GM12875 (cell line): Measurements from ENCODE around the gene SETBP1.

Source experiments
- H3K4me3 ChIP-seq: one replicate; pipeline ENCODE4 v1.5.1; 2011; ENCODE audit warnings: low read depth, low read length, control low read depth
- CTCF ChIP-seq: IDR thresholded peaks from 2 replicates; pipeline ENCODE4 v1.5.1; 2011; ENCODE audit warnings: low read depth, mild to moderate bottlenecking, control low read depth, inconsistent platforms, low read length, moderate library complexity, borderline replicate concordance; ENCODE audit not compliant: insufficient read depth

Gene SETBP1

DNA sequence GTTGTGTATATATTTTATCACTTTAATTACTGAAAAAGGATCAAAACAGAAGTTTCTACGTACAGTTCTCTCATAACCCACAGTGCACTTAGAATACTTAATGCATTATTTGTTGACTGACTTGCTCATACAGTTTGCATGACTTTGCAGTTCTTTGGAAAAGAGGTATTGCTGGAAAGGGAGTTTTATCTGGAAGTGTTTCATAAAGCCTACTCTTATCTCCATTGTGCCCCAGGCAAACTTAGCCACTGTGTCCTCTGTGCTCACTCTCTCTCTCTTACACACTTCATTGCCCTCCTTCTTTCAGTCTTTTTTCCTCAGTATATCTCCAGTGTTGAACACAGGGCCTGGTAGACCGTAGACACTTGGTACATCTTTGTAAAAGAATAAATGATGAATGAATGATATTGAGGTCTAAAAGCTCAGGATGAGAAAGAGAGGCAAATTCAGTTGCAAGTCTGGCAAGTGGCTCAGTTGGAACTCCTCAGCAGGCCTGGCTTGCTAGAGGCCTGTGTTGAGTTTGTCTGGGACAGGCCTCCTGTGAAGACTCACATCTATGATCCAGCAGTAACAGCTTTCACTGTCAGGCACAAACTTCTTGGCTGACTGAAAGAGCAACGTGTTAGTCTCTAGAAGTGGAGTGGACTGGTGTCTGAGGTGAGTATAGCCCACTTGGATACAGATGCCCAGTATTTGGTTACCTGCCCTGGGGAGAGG, 56.1 kb downstream of the SETBP1 start:
- H3K4me3 ChIP-seq: no peak overlapping the region
- no peak for TF ChIP-seq CTCF

GRCh38 chr18:44737623-44738022, 56.9 kb downstream of the SETBP1 start:
- TF ChIP-seq CTCF: no peak
- H3K4me3 ChIP-seq: no peak overlapping the region

DNA sequence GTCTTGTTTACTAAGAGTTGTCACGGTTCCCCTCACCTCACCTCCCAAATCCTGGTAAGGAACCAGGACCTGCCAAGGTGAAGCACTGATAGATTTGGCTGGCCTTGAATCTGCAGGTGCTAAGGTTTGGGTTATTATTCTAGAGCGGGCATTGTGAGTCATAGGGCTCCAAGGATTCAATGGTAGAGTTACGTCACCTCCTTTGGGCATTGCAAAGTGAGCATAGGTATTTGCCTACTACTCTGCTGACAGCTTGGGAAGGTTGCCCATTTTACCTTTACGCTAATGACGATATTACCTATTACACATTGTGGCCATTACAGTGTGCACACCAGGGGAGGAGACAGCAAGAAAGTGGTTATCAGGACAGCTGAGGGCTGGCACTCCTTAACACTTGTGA, 59.3 kb downstream of the SETBP1 start:
- no peak overlapping the region for H3K4me3 ChIP-seq
- TF ChIP-seq CTCF: no peak

- TF ChIP-seq CTCF: no peak
- no peak overlapping the region for H3K4me3 ChIP-seq
Observed at GRCh38 chr18:44741085-44741484, 60.4 kb downstream of the SETBP1 start.

DNA sequence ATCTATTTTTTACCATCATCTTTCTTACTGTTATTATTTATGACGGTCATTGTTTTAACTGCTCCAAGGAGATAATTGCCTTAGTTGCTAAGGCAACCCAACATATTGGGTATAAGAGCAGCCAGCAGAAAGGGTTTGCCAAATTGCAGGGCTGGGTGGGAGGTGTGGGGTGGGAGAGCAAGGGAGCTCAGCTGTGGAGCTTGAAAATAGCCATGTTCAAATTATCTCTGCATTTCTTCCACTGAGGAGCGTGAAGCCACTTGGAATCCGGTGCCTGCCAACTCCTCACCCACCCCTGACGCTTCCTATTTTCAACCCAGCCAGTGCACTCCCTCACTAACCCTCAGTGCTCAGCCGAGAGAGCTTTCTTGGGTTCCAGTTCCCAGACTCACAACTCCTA, 60.8 kb downstream of the SETBP1 start:
- H3K4me3 ChIP-seq: no peak overlapping the region
- no peak for TF ChIP-seq CTCF

DNA sequence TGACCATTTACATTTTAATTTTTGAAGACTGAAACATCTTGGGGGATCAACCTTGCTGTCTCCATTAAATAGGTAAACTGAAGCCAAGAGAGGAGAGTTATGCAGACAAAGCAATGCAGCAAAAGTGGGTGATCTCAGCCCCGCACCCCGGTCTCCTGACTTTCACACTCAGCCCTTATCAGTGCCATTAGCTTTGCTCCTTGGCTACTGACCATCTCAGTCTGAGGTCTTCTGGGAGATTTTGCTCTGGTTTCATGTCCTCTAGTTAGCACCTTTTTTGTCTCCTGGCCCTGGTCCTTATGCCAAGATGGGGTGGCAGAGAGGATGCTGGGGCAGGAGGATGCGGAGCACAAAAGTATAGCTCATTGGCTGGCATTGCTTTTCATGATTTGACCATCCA, 61.4 kb downstream of the SETBP1 start:
- TF ChIP-seq CTCF: no peak
- H3K4me3 ChIP-seq: no peak overlapping the region

DNA sequence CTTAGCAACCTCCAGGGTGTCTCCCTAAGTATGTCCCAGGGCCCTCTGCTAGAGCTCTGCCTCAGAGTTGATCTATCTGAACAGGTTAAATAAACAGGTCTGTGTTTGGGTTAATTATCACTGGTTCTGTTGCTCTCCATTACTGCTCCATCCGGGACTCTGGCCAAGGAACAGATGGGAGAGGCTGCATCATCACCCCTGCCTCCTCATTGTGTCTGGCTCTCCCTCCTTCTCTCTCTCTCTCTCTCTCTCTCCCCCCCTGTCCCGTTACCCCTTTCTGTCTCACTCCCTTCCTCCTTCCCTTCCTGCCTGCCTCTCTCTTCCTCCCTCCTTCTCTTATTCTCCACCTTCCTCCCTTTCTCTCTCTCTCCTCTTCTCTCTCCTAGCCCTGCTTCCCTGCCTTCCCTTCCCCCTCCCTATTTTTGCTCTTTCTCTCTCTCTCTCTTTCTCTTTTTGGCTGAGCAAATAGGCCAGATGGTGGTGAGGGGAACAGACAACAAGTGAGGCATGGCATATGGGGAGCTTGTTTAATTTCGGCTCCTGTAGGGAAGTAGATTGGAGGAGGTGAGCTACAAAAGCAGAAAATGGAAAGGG, 62.1 kb downstream of the SETBP1 start:
- TF ChIP-seq CTCF: no peak
- no peak overlapping the region for H3K4me3 ChIP-seq
